ENCODE measurements around the gene FLRT1. TPM values are rescaled to one million over a fixed set of nuclear protein-coding genes. Genes with fewer than 3 reads are reported as not detected.

Gene FLRT1
- total RNA-seq, 3 donors from 2014 or later = not detected

DNA sequence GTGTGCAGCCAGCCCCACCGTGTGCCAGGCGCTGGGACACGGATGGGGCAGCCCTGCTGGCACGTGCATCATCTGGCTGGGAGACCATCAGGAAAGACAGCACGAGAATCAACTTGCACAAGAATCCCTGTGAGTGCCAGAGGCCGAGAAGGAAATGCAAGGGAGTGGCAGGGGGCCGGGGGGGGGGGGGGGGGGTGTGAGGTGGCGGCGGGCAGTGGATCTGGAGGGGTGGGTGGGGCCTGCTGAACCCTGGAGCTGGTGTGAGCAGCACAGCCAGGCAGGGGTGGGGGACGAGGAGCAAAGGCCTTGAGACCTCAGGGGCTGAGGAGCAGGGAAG, 14.0 kb upstream of the FLRT1 start:
- intact Hi-C loops (cut with DNase I; ENCODE audit: low total_unique reads) = no loop called here
- Histone ChIP-seq H3K9me3 (no peaks in the 10 kb centered on the region), H3K4me3 (no peak overlapping the region), H3K27ac (no peak overlapping the region), H3K27me3 (no peaks in the 10 kb centered on the region), H3K4me1 (no peaks in the 10 kb centered on the region), H3K36me3 (no peaks in the 10 kb centered on the region)
- DNase-seq (ENCODE audit: low spot score in 2 of 2) = no peak
- TF ChIP-seq CTCF (IDR thresholded peaks at IDR 0.05) (no peak), POLR2A (IDR thresholded peaks at IDR 0.05) (no peak), POLR2AphosphoS5 (IDR thresholded peaks at IDR 0.05) (no peak)

- Histone ChIP-seq H3K9me3 (no peaks in the 10 kb centered on the region), H3K27ac (no peak overlapping the region), H3K4me1 (no peaks in the 10 kb centered on the region), H3K4me3 (no peak overlapping the region), H3K36me3 (no peaks in the 10 kb centered on the region), H3K27me3 (no peaks in the 10 kb centered on the region)
- intact Hi-C loops (cut with DNase I; ENCODE audit: low total_unique reads) = no loop called here
- DNase-seq (ENCODE audit: low spot score in 2 of 2) = no peak
- no peak for TF ChIP-seq POLR2A (IDR thresholded peaks at IDR 0.05)
- no peak for TF ChIP-seq POLR2AphosphoS5 (IDR thresholded peaks at IDR 0.05)
- no peak for TF ChIP-seq CTCF (IDR thresholded peaks at IDR 0.05)
Observed at GRCh38 chr11:64022125-64022784, 13.5 kb upstream of the FLRT1 start.

GRCh38 chr11:64023712-64024710, 11.7 kb upstream of the FLRT1 start:
- no peak overlapping the region for H3K27ac ChIP-seq
- intact Hi-C loops (cut with DNase I; ENCODE audit: low total_unique reads) = no loop called here

GRCh38 chr11:64025205-64025604, 10.5 kb upstream of the FLRT1 start:
- no peak for DNase-seq (ENCODE audit: low spot score in 2 of 2)
- H3K4me1 ChIP-seq = no peaks in the 10 kb centered on the region
- intact Hi-C loops (cut with DNase I; ENCODE audit: low total_unique reads) = no loop called here
- H3K27ac ChIP-seq = no peak overlapping the region
- no peaks in the 10 kb centered on the region for H3K27me3 ChIP-seq
- H3K4me3 ChIP-seq = no peak overlapping the region
- H3K36me3 ChIP-seq = no peaks in the 10 kb centered on the region
- TF ChIP-seq CTCF (IDR thresholded peaks at IDR 0.05) = no peak
- H3K9me3 ChIP-seq = no peaks in the 10 kb centered on the region

More at GRCh38 chr11:64023712-64024710, 11.7 kb upstream of the FLRT1 start:
- TF ChIP-seq POLR2AphosphoS5 (IDR thresholded peaks at IDR 0.05) (no peak), CTCF (IDR thresholded peaks at IDR 0.05) (no peak), POLR2A (IDR thresholded peaks at IDR 0.05) (no peak)
- no peak overlapping the region for H3K4me3 ChIP-seq
- no peak for DNase-seq (ENCODE audit: low spot score in 2 of 2)
- no peaks in the 10 kb centered on the region for H3K9me3 ChIP-seq
- no peaks in the 10 kb centered on the region for H3K27me3 ChIP-seq
- H3K4me1 ChIP-seq = no peaks in the 10 kb centered on the region
- no peaks in the 10 kb centered on the region for H3K36me3 ChIP-seq

- intact Hi-C loops (cut with DNase I; ENCODE audit: low total_unique reads) = no loop called here
Observed at GRCh38 chr11:64026575-64027205, 9.0 kb upstream of the FLRT1 start.

More at GRCh38 chr11:64026575-64027205, 9.0 kb upstream of the FLRT1 start:
- DNase-seq (ENCODE audit: low spot score in 2 of 2) = no peak
- Histone ChIP-seq H3K27ac (no peak overlapping the region), H3K27me3 (no peaks in the 10 kb centered on the region), H3K4me1 (no peaks in the 10 kb centered on the region), H3K4me3 (no peak overlapping the region), H3K36me3 (no peaks in the 10 kb centered on the region), H3K9me3 (no peaks in the 10 kb centered on the region)
- TF ChIP-seq POLR2A (IDR thresholded peaks at IDR 0.05) (no peak), CTCF (IDR thresholded peaks at IDR 0.05) (no peak), POLR2AphosphoS5 (IDR thresholded peaks at IDR 0.05) (no peak)
